OCI-M2 (cell line): Measurements from ENCODE around the gene FBRSL1.

Experiments used
- DNase-seq: peaks from one replicate; lab custom pipeline; 2025; ENCODE audit not compliant: unreplicated experiment; lab: John Stamatoyannopoulos, UW

The FBRSL1 gene

DNA sequence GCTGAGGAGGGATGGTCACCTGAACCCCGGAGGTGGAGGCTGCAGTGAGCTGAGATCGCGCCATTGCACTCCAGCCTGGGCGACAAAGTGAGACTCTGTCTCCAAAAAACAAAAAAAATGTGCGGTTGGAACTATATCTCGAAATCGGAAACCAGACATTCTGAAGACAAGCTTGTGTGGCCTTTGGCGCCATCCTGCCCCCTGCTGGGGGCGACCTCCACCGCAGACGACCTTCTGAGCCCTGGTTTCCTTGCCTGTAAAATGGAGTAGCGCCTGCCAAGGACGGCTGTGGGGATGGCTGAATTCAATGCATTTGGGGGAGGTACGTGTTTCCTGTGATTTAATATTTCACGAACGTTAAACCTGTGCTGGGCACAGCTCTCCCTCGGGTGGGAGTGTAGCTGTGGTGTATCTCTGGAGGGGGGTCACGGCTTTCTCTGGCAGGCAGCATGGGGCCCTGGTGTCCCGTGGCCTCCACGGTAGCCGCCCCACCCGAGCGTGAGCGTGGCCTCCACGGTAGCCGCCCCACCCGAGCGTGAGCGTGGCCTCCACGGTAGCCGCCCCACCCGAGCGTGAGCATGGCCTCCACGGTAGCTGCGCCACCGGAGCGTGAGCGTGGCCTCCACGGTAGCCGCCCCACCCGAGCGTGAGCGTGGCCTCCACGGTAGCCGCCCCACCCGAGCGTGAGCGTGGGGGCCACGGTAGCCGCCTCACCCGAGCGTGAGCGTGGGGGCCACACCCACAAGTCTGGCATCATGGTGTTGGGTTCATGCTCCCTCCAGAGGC is 65.1 kb downstream of the FBRSL1 start:
- DNase-seq = no peak

DNA sequence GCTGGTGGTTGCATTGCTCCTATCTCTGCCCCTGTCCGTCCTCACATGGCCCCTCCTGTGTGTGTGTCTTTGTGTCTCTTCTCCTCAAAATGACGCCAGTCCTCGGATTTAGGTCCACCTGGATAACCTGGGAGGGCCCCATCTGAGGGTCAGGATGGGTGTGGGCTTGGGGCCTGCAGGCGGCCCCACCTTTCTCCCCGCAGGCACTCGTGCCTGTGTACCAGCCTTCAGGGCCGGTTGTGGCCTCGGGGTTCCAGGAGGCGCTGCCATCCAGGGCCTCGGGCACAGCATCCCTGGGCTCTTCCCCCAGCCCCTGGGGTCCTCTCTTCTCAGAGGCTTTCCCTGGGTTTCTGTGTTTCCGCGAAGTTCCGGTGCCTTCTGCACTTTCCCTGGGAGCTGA is 65.7 kb downstream of the FBRSL1 start:
- no peak for DNase-seq

DNA sequence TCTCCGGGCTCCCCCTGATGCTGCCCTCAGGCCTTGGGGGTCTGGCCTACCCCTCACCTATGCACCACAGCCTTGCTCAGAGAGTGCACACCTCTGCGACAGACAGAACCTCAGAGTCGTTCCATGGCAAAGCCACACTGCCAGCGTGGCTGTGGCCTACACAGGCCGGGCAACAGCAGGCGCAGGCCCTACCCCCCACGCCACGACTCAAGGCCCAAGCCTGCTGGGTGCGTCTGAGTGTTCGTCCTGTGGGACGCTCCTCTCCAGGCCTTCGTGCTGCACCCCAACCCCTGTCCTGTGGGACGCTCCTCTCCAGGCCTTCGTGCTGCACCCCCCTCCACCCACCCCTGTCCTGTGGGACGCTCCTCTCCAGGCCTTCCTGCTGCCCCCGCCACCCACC is 66.3 kb downstream of the FBRSL1 start:
- DNase-seq = no peak

DNA sequence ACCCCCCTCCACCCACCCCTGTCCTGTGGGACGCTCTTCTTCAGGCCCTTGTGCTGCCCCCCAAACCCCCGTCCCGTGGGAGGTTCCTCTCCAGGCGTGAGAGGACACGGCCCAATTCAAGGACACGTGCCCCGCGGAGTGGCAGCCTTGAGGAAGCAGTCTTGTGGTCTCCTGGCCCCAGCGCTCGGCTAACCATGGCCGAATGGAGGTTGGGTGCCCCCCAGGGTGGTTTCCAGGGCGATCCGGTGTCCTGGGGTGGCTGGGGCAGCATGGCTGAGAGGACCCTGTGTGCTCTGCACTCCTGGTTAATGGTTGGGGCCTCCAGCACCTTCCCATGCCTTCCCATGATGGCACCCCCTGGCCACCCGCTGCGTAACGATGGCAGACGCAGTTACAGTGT is 66.8 kb downstream of the FBRSL1 start:
- DNase-seq = no peak

DNA sequence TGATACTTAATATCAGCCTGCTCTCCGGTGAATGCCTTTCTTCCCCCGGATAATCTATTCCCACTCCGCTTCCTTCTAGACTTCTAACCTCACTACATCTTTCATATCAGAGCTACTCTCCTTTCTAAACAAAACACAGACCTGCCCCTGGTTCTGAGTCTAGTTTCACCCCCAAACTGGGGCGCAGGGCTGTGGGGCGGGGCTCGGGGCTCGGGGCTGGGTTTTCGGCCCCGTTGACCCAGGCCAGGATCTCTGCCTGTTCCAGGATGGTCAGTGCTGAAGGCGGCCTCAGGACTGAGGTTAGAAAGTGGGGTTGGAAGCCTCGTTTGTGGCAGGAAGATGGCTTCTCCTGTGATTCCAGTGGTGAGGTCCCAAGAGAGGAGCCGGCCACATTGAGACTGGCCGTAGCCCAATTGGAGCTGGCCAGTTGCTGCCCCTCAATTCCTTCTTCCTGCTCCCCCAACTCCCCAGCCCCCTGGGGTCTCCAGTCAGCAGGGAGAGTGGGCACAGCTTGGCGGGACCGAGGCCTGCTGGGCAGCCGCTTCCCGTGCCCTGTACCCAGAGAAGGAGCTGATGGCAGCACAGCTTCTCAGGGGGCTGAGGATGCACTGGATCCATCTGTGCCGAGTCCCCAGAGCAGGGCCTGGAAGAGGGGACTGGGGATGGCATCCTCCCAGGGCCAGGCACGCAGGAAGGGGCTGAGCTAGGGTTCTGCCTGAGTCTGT is 67.5 kb downstream of the FBRSL1 start:
- DNase-seq = no peak

DNA sequence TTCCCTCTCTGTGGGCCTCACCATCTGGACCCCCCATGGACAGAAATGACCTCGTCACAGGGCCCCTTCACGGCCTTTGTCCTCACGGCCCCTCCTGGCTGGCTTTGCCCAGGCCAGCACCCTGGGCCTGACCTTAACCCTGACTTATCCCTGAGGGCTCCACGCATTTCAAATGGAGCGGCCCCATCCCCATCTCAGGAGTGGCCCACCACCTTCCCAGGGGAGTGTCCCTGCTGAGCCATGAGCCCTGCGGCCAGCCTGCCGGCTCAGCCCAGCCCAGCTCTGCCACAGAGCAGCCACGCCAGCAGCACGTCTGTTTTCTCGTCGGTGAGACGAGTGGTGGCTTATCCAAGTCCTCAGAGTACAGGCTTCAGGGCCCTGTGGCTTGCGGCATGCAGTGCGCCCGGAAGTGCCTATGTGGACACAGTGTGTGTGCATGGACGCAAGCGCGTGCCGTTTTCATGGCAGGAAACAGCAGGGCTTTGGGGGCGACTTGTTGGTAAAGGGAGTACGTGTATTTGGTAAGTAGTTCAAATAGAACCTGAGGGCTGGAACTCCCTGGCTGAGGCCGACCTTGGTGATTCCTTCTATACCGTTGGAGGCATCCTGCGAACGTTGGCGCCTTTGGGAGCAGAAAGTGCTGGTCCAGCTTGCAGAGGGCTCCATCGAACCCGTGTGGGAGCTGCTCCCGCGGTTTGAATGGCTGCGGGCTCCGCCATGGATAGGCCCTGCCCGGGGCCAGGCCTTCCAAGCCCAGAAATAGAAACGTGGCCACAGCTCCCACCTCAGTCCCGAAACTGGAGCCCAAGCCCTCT is 68.3 kb downstream of the FBRSL1 start:
- no peak for DNase-seq

DNA sequence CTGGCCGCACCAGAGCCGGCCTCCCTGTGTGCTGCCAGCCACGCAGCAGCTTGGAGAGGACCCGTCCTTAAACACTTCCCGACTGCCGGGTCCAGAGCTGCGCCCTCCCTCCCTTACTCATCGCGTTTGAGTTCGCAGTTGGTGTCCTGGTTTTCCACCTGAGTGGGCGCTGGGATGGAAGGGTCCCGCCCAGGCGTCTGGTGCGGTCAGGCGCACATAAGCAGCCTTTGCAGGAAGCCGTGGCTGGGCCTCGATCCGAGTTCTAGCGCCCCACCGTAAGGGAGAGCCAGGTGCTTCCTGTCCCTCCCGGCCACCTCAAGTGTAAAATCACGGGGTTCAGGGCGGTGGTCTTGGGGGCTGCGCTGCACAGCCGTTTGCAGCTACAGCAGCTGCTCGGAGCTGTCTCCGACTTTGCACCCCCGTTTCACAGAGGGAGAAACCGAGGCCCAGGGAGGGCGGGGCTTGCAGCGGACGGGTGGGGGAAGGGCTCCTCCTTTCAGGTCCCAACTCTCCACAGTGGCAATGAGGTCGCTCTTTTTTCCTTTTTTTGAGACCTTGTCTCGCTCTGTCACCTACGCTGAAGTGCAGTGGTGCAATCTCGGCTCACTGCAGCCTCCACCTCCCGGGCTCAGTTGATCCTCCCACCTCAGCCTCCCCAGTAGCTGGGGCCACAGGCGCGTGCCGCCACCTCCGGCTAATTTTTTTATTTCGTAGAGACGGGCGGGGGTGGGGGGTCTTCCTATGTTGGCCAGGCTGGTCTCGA is 69.1 kb downstream of the FBRSL1 start:
- DNase-seq = no peak

DNA sequence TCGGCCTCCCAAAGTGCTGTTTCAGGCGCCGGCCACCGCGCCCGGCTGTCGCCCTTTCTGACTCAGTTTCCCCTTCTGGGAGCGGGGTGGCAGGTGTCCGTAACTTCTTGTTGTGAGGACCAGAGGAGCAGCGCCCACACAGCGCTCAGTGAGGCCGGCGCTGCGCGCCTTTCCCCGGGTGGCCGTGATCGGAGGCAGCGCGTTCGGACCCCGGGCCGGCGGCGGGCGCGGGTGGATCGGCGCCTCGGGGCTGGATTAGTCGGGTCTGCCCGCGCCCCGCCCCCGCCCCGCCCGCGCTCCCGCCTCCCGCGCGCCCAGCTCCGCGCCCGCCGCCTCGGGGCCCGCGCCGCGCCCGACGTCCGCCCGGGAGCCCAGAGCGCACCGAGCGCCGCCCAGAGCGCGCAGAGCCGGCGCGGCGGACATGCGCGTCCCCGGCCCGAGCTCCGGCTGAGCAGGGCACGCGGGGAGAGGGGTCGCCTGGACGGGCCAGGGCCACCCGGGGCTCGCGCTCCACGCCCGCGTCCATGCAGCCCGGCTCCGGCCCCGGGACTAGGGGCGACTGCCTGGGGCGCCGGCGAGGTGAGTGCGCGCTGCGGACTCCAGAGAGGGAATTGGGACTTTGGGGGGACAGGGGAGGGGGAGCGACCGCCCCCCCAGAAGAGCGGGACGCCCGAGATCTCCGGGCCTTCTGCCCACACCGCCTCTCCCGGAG is 69.9 kb downstream of the FBRSL1 start:
- no peak for DNase-seq

DNA sequence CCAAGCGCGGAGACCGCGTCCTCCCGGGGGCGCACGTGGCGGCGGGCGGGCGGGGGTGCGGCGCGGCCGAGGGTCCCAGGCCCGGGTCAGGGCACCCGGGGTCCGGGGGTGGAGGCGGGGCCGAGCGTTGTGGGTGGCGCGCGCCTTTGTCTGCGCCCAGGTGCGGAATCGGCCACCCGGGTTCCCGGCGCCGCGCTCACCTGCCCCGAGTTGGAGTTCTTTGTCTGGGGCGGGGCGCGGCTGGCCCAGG is 70.3 kb downstream of the FBRSL1 start:
- DNase-seq = no peak

DNA sequence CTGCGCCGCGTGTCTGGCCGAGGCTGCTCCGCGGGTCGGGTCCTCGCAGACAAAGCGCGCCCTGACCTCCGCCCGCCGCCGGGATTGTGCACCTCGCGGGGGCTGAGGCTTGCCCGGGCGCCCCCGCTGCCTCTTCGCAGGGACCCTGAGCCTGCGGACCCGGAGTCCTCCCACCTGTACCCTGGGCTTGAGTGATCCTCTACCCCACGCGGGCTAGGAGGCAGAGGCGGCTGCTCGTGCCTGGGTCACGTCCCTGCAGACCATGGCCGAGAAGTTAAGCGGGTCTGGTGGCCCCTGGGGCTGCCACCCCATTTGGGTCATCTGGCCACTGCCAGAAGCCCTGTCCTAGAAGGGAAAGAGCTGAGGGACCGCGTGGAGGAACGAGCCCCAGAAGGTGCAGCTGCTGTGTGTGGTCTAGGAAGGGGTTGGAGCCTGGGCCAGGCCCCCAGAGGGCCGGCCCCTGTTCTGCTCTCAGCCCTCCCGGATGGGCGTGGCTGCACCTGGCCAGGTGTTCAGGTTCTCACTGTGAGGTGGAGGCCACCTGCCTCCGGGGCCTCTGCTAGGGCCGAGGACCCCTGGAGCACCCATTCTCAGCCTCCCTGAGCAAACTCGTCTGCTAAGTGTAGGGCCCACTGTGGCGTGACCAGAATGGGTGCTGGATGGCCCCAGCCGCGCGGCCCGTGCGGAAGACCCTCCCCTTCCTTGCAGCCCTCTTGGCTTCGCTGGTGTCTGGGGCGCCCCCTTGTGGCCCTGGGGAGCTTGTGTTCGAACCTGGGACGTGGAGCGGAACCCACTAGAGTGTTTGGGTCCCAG is 70.9 kb downstream of the FBRSL1 start:
- no peak for DNase-seq
